Activated naive CD4-positive, alpha-beta T cell treated with anti-CD3 and anti-CD28 coated beads, Interleukin-2, amount 10 ng/mL, durations not matched to agents 7 days and 5 days (primary cell): ENCODE measurements around the gene NKTR.
A peak's percentile ranks its signal among the peaks of the same experiment; 100 is the strongest.
"Not testable (repeated sequence)": the region's sequence is repeated elsewhere in the genome, so short reads cannot be mapped to it uniquely, and the experiment has no call there.

ENCODE experiments used
- CTCF ChIA-PET: fragments of 350-600 bp; sonication (Branson Sonifier 250); formaldehyde crosslinking; loops from one replicate; lab custom pipeline; 2021; ENCODE audit warnings: antibody characterized with exemption; lab: Charles Lee
- DNase-seq: peaks from one replicate; pipeline ENCODE4 v3.0.0-alpha.2; 2020
- H3K27ac Mint-ChIP-seq: one replicate; pipeline ENCODE4 v1.8.0; 2021; ENCODE audit warnings: mild to moderate bottlenecking, moderate library complexity, mixed read lengths
- H3K27me3 Mint-ChIP-seq: one replicate; pipeline ENCODE4 v1.8.0; 2021; ENCODE audit warnings: mild to moderate bottlenecking, mixed read lengths
- H3K36me3 Mint-ChIP-seq: one replicate; pipeline ENCODE4 v1.8.0; 2021; ENCODE audit warnings: mixed read lengths
- H3K4me1 Mint-ChIP-seq: one replicate; pipeline ENCODE4 v1.8.0; 2021; ENCODE audit warnings: mixed read lengths
- H3K4me3 Mint-ChIP-seq: one replicate; pipeline ENCODE4 v1.8.0; 2021; ENCODE audit warnings: mild to moderate bottlenecking, moderate library complexity, mixed read lengths
- H3K9me3 Mint-ChIP-seq: one replicate; pipeline ENCODE4 v1.8.0; 2021; ENCODE audit warnings: mixed read lengths

NKTR gene

GRCh38 chr3:42581709-42582473, 18.6 kb upstream of the NKTR start, which contains the start of gene SEC22C:
TSS of gene SEC22C (minus strand) at chr3:42581967. CDS start at chr3:42569046, 12,921 bp downstream.
- Mint-ChIP-seq H3K27ac (peak within 1 kb of the TSS; percentile 96), H3K36me3 (peaks cover 24% of the 10 kb centered on the region), H3K4me3 (peak within 1 kb of the TSS; percentile 83), H3K27me3 (no peaks in the 10 kb centered on the region), H3K4me1 (peaks cover 60% of the 10 kb centered on the region), H3K9me3 (no peaks in the 10 kb centered on the region)
- peak; percentile 97 for DNase-seq
- CTCF ChIA-PET = interaction anchor here (0.5 to 2.8 kb wide), 14 partner anchors 9 to 165 kb away, joined by 3 to 22 read pairs (median 4); no protein-coding TSS in a partner anchor

GRCh38 chr3:42582474-42583070, 17.9 kb upstream of the NKTR start:
- Mint-ChIP-seq H3K4me3 (peak overlapping the region; percentile 83), H3K36me3 (peaks cover 18% of the 10 kb centered on the region), H3K27me3 (no peaks in the 10 kb centered on the region), H3K9me3 (no peaks in the 10 kb centered on the region), H3K4me1 (peaks cover 56% of the 10 kb centered on the region), H3K27ac (peak overlapping the region; percentile 96)
- DNase-seq = no peak
- CTCF ChIA-PET = interaction anchor here (0.5 to 2.8 kb wide), 13 partner anchors 9 to 164 kb away, joined by 3 to 22 read pairs (median 4); no protein-coding TSS in a partner anchor

DNA sequence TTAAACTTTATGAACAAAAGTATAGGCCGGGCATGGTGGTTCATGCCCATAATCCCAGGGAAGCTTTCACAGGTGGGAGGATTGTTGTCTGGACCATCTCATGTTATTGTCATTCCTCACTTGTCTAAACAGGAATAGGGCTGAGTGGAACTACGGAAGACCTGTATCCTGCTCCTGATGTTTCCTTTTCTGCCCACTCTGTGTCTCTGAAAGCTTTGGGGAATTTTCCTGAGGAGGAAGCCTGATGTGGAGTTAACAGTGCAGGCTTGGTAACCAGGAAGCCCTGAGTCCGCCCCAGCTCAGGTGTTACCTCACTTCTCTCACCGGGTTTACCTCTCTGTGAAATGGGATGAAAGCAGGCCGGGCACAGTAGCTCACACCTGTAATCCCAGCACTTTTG, 11.9 kb upstream of the NKTR start:
- Mint-ChIP-seq H3K27me3 (no peaks in the 10 kb centered on the region), H3K9me3 (no peaks in the 10 kb centered on the region), H3K36me3 (peaks cover 20% of the 10 kb centered on the region), H3K4me3 (no peak overlapping the region), H3K4me1 (peaks cover 43% of the 10 kb centered on the region), H3K27ac (peak overlapping the region; percentile 52)
- CTCF ChIA-PET = no interaction called here
- DNase-seq = no peak

- H3K27me3 Mint-ChIP-seq = no peaks in the 10 kb centered on the region
Observed at GRCh38 chr3:42589382-42590109, 10.9 kb upstream of the NKTR start.

GRCh38 chr3:42590989-42591756, 9.3 kb upstream of the NKTR start:
- Mint-ChIP-seq H3K27me3 (no peaks in the 10 kb centered on the region), H3K36me3 (peaks cover 36% of the 10 kb centered on the region), H3K4me3 (peak overlapping the region; percentile 98), H3K27ac (peak overlapping the region; percentile 97), H3K4me1 (peaks cover 40% of the 10 kb centered on the region), H3K9me3 (no peaks in the 10 kb centered on the region)
- peak; percentile 27 for DNase-seq
- CTCF ChIA-PET = interaction anchor here (0.8 to 2.0 kb wide), 3 partner anchors 8 to 19 kb away, joined by 3 to 14 read pairs (median 3); partner anchors contain the start of gene NKTR

More at GRCh38 chr3:42589382-42590109, 10.9 kb upstream of the NKTR start:
- DNase-seq = no peak
- CTCF ChIA-PET = interaction anchor here (1.2 to 2.0 kb wide), 2 partner anchors 12 to 41 kb away, joined by 3 to 14 read pairs; partner anchors contain the start of gene NKTR
- Mint-ChIP-seq H3K27ac (peak overlapping the region; percentile 97), H3K4me1 (peaks cover 48% of the 10 kb centered on the region), H3K36me3 (peaks cover 28% of the 10 kb centered on the region), H3K4me3 (peak overlapping the region; percentile 98), H3K9me3 (no peaks in the 10 kb centered on the region)

- Mint-ChIP-seq H3K27me3 (no peaks in the 10 kb centered on the region), H3K4me3 (peak overlapping the region; percentile 98), H3K27ac (peak overlapping the region; percentile 97), H3K36me3 (peaks cover 40% of the 10 kb centered on the region), H3K9me3 (no peaks in the 10 kb centered on the region), H3K4me1 (peaks cover 40% of the 10 kb centered on the region)
- CTCF ChIA-PET = interaction anchor here (0.8 to 2.0 kb wide), 2 partner anchors 9 to 10 kb away, joined by 3 to 14 read pairs; partner anchors contain the start of gene NKTR
- no peak for DNase-seq
Observed at GRCh38 chr3:42591811-42592210, 8.7 kb upstream of the NKTR start.

- Mint-ChIP-seq H3K36me3 (peaks cover 50% of the 10 kb centered on the region), H3K4me1 (peaks cover 47% of the 10 kb centered on the region), H3K27ac (no peak overlapping the region), H3K4me3 (no peak overlapping the region), H3K9me3 (no peaks in the 10 kb centered on the region), H3K27me3 (no peaks in the 10 kb centered on the region)
- CTCF ChIA-PET = interaction anchor here (0.5 kb wide), 1 partner anchor 16 kb away, joined by 4 read pairs; no protein-coding TSS in a partner anchor
- no peak for DNase-seq
Observed at GRCh38 chr3:42593635-42594034, 6.9 kb upstream of the NKTR start.

- Mint-ChIP-seq H3K4me3 (no peak overlapping the region), H3K4me1 (peaks cover 44% of the 10 kb centered on the region), H3K27ac (peak overlapping the region; percentile 12), H3K27me3 (no peaks in the 10 kb centered on the region), H3K36me3 (peaks cover 50% of the 10 kb centered on the region), H3K9me3 (no peaks in the 10 kb centered on the region)
- CTCF ChIA-PET = interaction anchor here (0.7 kb wide), 1 partner anchor 147 kb away, joined by 3 read pairs; no protein-coding TSS in a partner anchor
- no peak for DNase-seq
Observed at GRCh38 chr3:42595682-42596081, 4.8 kb upstream of the NKTR start.

DNA sequence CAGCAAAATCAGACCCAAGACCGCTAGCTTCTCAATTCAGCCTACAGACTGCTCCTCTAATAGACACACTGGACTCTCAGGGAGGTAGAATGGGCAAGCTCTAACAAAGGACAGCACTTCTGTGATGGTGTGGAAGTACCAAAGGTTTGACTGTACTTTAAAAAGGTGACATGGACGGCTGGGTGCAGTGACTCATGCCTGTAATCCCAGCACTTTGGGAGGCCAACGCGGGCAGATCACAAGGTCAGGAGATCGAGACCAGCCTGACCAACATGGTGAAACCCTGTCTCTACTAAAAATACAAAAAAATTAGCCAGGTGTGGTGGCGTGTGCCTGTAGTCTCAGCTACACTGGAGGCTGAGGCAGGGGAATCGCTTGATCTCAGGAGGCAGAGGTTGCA, 3.4 kb upstream of the NKTR start:
- peaks cover 43% of the 10 kb centered on the region for H3K36me3 Mint-ChIP-seq
- H3K4me3 Mint-ChIP-seq, H3K27ac Mint-ChIP-seq, H3K27me3 Mint-ChIP-seq, H3K9me3 Mint-ChIP-seq, DNase-seq: not testable (repeated sequence)
- CTCF ChIA-PET = interaction anchor here (1.2 kb wide), 1 partner anchor 15 kb away, joined by 5 read pairs; the partner anchor contains the start of gene SEC22C
- peaks cover 42% of the 10 kb centered on the region for H3K4me1 Mint-ChIP-seq

GRCh38 chr3:42600958-42601675, 631 bp downstream of the NKTR start:
- peak; percentile 74 for DNase-seq
- Mint-ChIP-seq H3K9me3 (peaks cover 3% of the 10 kb centered on the region), H3K4me3 (peak overlapping the region; percentile 93), H3K4me1 (peaks cover 52% of the 10 kb centered on the region), H3K36me3 (peaks cover 42% of the 10 kb centered on the region), H3K27me3 (no peaks in the 10 kb centered on the region), H3K27ac (peak overlapping the region; percentile 94)
- CTCF ChIA-PET = interaction anchor here (0.7 to 3.1 kb wide), 9 partner anchors 10 to 144 kb away, joined by 3 to 14 read pairs (median 6); partner anchors contain the start of gene SS18L2

GRCh38 chr3:42601896-42602581, 1.6 kb downstream of the NKTR start:
- H3K4me1 Mint-ChIP-seq = peaks cover 53% of the 10 kb centered on the region
- peak overlapping the region; percentile 94 for H3K27ac Mint-ChIP-seq
- H3K9me3 Mint-ChIP-seq = peaks cover 3% of the 10 kb centered on the region
- H3K27me3 Mint-ChIP-seq = no peaks in the 10 kb centered on the region
- H3K36me3 Mint-ChIP-seq = peaks cover 35% of the 10 kb centered on the region
- H3K4me3 Mint-ChIP-seq = peak overlapping the region; percentile 93
- DNase-seq = no peak
- CTCF ChIA-PET = interaction anchor here (0.7 to 3.1 kb wide), 15 partner anchors 9 to 143 kb away, joined by 3 to 14 read pairs (median 4); partner anchors contain the start of genes SS18L2 and VIPR1

GRCh38 chr3:42602961-42603360, 2.5 kb downstream of the NKTR start:
- H3K4me3 Mint-ChIP-seq = no peak overlapping the region

More at GRCh38 chr3:42602961-42603360, 2.5 kb downstream of the NKTR start:
- no peak for DNase-seq
- Mint-ChIP-seq H3K9me3 (peaks cover 3% of the 10 kb centered on the region), H3K4me1 (peaks cover 56% of the 10 kb centered on the region), H3K27me3 (no peaks in the 10 kb centered on the region), H3K27ac (no peak overlapping the region), H3K36me3 (peaks cover 36% of the 10 kb centered on the region)
- CTCF ChIA-PET = interaction anchor here (0.6 to 3.1 kb wide), 9 partner anchors 10 to 142 kb away, joined by 3 to 14 read pairs (median 4); partner anchors contain the start of genes SS18L2 and VIPR1
